ENCODE results near the gene SDR42E1. TPM values are rescaled to one million over a fixed set of nuclear protein-coding genes. Genes with fewer than 3 reads are reported as not detected.
A peak's percentile ranks its signal among the peaks of the same experiment; 100 is the strongest.

The SDR42E1 gene
- total and polyA plus RNA-seq, 2 of the 13 experiments (the other 11 are each of a cell fraction or from before 2014, with no cell fraction given), result 0.01 to 0.13 TPM

DNA sequence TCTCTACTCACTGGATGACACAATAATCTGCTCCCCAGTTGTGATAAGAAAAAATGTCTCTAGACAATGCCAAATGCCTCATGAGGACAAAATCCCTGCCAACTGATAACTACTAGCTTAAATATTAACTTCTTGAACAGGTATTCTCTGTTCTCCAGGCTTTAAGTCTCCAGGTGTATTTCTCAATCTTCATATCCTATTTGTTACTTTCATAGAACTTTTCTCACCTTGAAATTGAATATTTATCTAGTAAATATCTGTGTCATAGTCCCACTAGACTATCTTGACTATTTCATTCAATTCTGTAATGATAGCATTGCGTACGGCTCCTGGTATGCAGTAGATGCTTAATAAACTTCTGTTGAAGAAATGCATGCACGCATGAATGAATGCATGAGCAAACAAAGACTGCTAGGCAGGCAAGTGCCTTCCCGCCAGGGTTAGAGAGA, 39.7 kb upstream of the SDR42E1 start (continued):
- TF ChIP-seq ELF1 (CRISPR knock-in tag; IDR thresholded peaks at IDR 0.05) (no peak), ASH2L (IDR thresholded peaks at IDR 0.05; ENCODE audit: insufficient read length, low read depth, low read length) (no peak), GZF1 (CRISPR knock-in tag; IDR thresholded peaks at IDR 0.05) (no peak), PHF21A (CRISPR knock-in tag; IDR thresholded peaks at IDR 0.05) (peak; percentile 58), SPEN (CRISPR knock-in tag; IDR thresholded peaks at IDR 0.05; ENCODE audit: low read depth) (no peak), SP2 (CRISPR knock-in tag; IDR thresholded peaks at IDR 0.05) (no peak), POLR2AphosphoS2 (IDR thresholded peaks at IDR 0.05; ENCODE audit: low read depth, low read length) (no peak), KLF11 (CRISPR knock-in tag; IDR thresholded peaks at IDR 0.05) (no peak), SAP130 (CRISPR knock-in tag; IDR thresholded peaks at IDR 0.05; ENCODE audit: low read depth) (peak; percentile 52; the same call in 1 of the 2 replicates), NKX3-1 (CRISPR knock-in tag; IDR thresholded peaks at IDR 0.05) (no peak), ZNF552 (CRISPR knock-in tag; IDR thresholded peaks at IDR 0.05; ENCODE audit: borderline replicate concordance) (no peak), PLRG1 (conservative IDR thresholded peaks at IDR 0.05) (no peak), ZNF616 (CRISPR knock-in tag; IDR thresholded peaks at IDR 0.05; ENCODE audit: low read depth) (no peak), HNRNPUL1 (IDR thresholded peaks at IDR 0.05; ENCODE audit: low read depth, low read length) (peak; percentile 62; the same call in 1 of the 2 replicates), ZEB1 (IDR thresholded peaks at IDR 0.05; ENCODE audit: insufficient replicate concordance, low read depth) (peak; percentile 77), ZNF20 (CRISPR knock-in tag; IDR thresholded peaks at IDR 0.05) (no peak), STAG1 (CRISPR knock-in tag; IDR thresholded peaks at IDR 0.05) (no peak), CHCHD3 (CRISPR knock-in tag; IDR thresholded peaks at IDR 0.05) (no peak), ZNF256 (CRISPR knock-in tag; conservative IDR thresholded peaks at IDR 0.05) (no peak), ZNF224 (CRISPR knock-in tag; IDR thresholded peaks at IDR 0.05) (no peak), PCBP2 (optimal IDR thresholded peaks at IDR 0.05; ENCODE audit: low read depth, low read length, poor library complexity, severe bottlenecking) (no peak), ZNF274 (CRISPR knock-in tag; IDR thresholded peaks at IDR 0.05) (no peak), ZSCAN31 (CRISPR knock-in tag; IDR thresholded peaks at IDR 0.05; ENCODE audit: low read depth) (no peak), GFI1 (CRISPR knock-in tag; IDR thresholded peaks at IDR 0.05; ENCODE audit: borderline replicate concordance) (peak; percentile 80; the same call in 1 of the 2 replicates)
- TF ChIP-seq, protein P1, sequence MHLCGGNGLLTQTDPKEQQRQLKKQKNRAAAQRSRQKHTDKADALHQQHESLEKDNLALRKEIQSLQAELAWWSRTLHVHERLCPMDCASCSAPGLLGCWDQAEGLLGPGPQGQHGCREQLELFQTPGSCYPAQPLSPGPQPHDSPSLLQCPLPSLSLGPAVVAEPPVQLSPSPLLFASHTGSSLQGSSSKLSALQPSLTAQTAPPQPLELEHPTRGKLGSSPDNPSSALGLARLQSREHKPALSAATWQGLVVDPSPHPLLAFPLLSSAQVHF (CRISPR knock-in tag; IDR thresholded peaks at IDR 0.05), result no peak
- TF ChIP-seq, protein P2, sequence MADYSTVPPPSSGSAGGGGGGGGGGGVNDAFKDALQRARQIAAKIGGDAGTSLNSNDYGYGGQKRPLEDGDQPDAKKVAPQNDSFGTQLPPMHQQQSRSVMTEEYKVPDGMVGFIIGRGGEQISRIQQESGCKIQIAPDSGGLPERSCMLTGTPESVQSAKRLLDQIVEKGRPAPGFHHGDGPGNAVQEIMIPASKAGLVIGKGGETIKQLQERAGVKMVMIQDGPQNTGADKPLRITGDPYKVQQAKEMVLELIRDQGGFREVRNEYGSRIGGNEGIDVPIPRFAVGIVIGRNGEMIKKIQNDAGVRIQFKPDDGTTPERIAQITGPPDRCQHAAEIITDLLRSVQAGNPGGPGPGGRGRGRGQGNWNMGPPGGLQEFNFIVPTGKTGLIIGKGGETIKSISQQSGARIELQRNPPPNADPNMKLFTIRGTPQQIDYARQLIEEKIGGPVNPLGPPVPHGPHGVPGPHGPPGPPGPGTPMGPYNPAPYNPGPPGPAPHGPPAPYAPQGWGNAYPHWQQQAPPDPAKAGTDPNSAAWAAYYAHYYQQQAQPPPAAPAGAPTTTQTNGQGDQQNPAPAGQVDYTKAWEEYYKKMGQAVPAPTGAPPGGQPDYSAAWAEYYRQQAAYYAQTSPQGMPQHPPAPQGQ (CRISPR knock-in tag; IDR thresholded peaks at IDR 0.05; ENCODE audit: borderline replicate concordance), result no peak
- TF ChIP-seq, protein P3, sequence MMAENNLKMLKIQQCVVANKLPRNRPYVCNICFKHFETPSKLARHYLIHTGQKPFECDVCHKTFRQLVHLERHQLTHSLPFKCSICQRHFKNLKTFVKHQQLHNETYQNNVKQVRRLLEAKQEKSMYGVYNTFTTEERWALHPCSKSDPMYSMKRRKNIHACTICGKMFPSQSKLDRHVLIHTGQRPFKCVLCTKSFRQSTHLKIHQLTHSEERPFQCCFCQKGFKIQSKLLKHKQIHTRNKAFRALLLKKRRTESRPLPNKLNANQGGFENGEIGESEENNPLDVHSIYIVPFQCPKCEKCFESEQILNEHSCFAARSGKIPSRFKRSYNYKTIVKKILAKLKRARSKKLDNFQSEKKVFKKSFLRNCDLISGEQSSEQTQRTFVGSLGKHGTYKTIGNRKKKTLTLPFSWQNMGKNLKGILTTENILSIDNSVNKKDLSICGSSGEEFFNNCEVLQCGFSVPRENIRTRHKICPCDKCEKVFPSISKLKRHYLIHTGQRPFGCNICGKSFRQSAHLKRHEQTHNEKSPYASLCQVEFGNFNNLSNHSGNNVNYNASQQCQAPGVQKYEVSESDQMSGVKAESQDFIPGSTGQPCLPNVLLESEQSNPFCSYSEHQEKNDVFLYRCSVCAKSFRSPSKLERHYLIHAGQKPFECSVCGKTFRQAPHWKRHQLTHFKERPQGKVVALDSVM (CRISPR knock-in tag; IDR thresholded peaks at IDR 0.05), result no peak
- TF ChIP-seq, protein P4, sequence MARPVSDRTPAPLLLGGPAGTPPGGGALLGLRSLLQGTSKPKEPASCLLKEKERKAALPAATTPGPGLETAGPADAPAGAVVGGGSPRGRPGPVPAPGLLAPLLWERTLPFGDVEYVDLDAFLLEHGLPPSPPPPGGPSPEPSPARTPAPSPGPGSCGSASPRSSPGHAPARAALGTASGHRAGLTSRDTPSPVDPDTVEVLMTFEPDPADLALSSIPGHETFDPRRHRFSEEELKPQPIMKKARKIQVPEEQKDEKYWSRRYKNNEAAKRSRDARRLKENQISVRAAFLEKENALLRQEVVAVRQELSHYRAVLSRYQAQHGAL (CRISPR knock-in tag; IDR thresholded peaks at IDR 0.05; ENCODE audit: not compliant biosample characterization), result no peak
